ENCODE data around the gene AIFM1.

The AIFM1 gene

DNA sequence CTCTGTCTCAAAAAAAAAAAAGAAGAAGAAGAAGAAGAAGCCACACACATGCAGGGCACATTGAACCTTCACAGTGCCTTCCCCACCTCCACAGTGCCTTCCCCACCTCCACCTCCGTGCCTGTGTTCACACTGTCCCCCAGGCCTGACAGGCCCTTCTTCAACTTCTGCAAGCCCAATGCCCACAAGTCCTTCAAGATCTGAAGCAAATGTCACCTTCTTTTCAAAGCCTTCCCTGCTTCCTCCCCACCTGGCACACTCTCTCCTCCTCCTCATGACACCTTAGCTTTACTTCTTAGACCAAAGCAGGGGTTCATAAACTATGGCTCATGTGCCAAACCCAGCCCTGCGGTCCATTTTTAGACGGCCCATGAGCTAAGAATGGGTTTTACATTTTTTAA is 75.3 kb downstream of the AIFM1 start:
- DNase-seq = no peak

GRCh38 chrX:130086447-130087206 is 79.0 kb downstream of the AIFM1 start:
- peak; percentile 78 for DNase-seq

DNA sequence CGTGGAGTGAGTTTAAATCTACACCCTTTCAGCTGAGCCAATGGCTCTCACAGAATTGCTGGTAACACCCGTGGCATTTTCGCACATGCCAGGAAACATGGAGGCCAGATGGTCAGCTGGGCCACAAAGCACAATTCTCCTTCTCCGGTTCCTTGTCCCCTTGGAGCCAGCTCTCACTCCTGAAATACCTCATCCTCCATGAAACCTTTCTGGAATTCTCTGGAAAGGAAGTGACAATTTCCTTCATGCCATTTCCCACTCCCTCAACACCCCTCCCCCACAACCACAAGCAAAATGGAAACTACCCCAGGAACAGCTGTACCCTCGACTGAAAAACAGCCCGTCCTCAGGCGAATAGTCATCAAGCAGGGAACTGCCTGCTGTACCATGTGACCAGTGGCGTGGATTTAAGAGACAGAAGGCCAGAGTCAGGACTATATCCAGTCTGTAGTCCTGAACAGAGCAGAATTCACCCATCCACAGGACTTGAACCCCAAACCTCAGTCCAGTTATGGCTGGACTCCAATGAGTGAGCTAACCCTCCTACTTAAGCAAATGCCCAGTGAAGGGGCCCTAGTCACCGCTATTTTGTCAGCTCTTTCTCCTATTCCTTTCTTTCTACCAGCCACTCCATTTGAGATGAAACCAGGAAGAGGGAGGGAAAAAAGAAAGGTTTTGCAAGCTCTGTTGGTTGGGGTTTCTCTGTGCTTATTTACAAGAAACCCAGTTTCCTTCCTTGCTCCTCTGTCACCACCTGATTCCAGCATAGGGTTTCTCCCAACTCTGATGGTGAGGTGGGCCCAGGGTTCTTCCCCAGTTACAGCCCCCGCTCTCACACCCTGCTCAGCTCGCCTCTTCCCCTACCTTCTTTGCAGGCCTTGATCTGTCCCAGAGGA is 79.8 kb downstream of the AIFM1 start:
- DNase-seq = no peak

DNA sequence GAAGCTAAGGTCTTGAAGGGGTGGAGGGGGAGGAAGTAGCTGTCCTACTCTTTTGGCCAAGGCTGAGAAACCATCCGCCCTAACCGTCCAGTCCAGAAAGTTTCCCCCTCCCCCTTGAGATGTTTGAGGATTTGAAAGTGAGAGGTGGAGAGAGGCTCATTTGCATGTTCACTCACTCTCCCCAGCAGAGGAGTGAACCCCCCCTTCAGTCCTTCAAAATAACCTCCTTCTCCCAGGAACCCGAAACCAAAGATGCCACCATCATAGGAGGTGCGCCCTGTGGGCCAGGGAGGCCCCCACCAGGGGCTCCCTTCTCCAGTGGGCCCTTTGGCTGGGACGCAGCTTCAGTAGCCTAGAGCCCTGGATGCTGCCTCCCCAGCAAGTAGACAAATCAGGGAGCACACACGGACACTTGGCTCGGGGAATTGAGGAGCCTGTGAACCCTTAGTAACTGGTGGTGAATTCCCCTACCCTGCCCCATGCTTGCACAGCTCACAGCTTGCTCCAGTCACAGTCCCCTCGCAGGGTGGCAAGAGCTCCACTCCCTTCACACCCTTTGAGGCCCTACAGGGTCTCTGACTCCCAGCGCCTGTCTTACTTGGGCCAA is 80.9 kb downstream of the AIFM1 start:
- DNase-seq = no peak

DNA sequence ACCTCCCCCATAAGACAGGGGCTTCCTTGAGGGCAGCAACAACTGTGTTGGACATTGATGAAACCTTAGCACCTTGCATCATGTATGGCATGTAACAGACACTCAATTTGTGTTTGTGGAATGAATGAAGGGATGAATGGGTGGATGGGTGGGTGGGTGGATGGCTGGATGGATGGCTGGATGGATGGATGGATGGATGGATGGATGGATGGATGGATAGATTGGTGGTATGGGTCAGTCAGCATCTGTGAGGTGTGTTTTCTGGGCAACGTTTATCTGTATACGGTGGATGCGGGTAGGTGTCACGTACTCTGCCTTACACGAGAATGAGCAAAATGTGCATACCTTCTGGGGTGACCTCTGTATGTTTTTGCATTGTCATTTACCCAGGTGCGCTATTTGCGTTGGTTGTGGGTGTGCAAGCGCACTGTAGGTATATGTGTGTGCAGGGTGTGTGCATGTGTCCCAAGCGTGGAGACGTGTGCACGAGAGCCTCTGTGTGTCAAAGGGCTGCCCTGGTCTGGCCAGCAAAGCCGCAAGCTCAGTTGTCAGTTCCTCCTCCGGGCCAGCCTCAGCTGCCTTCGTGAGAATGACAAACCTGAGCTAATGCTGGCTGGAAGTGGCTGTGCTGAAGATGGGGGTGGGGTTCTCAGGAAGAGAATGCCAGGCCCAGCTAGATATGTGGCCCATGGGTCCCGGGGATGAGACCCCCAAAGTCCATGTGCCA is 81.8 kb downstream of the AIFM1 start:
- DNase-seq = no peak

- no peak for DNase-seq
Measured at GRCh38 chrX:130083107-130083490, 82.5 kb downstream of the AIFM1 start.

DNA sequence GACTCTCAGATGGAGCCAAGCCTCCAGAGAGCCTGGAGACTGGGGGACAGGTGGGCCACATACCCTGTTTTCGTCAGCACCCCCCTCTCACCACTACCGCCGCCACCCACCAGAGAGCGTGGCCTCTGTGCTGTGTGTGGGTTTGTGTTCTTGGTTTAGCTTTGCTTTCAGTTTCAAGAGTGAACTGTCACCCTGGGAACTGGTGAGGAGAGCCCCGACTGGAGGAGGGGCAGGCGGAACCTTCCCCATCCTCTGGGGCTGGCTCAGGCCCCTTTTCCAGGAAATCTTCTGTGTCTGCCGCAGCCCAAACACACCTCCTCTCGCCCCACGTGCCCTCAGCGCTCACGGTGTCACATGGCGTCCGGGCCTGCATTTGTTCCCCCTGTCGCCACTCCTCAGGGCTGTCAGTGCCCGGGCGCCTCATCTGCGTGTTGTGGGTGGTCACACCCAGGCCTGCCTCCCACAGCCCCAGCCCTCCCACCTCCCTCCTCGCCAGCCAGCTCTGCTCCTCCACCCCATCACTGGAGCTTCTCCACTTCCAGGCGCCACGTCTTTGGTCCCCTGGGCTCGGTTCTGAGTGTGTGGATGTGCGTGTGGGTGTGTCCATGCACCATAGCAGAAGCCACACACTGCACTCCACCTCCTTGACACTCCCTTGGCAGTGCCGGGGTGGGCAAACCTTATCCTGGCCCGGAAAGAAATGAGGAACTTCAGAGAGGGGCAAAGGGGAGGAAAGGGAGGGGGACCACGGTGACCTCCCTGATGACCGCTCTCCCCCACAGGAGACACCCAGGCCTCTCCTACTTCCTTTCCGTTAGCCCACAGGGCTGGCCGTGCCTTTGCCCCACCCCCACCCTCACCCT is 83.2 kb downstream of the AIFM1 start:
- peak; percentile 71 for DNase-seq

- no peak for DNase-seq
Measured at GRCh38 chrX:130081421-130082045, 84.1 kb downstream of the AIFM1 start.

DNA sequence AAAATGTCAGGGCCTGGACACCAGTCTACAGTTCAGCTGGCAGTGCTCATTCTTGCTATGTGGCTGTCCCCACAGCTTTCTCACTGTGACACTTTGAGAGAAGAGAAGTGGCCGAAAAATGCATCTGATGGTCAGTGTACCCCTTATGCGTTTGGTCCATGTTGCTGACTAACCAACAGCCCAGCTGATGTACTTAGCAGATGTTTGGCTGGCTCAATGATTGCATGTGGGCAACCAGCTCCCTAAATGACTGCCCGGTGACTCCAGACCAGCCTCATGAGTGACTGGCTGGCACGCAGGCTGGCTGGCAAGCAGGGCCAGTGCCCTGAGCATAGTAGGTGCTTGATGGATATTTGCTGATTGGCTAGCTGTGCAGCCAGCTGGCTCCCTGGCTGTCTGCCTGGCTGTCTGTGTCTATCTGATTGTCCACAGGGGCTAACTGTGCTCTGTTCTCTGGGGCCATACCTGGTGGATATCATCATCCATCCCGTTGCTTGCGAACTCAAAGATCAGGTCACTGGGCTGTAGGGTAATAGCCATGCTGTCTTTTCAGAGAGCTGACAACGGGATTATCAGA is 84.8 kb downstream of the AIFM1 start:
- DNase-seq = no peak

GRCh38 chrX:130079824-130080406 is 85.7 kb downstream of the AIFM1 start:
- peak; percentile 74 for DNase-seq
